ENCODE results near the gene NF1.

DNA sequence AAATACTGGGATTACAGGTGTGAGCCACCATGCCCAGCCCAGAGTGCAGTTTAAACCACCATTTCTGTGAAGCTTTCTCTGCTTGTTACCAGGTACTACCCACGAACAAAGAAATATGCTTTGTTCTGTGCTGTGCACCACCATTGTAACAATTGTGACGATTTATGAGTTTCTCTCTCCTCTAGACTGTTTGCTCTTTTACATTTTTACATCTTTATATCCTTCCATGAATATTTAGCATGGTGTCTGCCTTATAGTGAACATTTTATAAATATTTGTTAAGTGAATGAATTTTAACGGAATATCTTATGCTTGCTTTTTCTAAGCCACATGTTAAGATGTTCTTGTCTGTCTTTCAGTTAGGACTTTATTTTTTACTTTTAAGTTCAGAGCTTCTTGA is 141.9 kb downstream of the NF1 start:
- TF ChIP-seq, protein P1, sequence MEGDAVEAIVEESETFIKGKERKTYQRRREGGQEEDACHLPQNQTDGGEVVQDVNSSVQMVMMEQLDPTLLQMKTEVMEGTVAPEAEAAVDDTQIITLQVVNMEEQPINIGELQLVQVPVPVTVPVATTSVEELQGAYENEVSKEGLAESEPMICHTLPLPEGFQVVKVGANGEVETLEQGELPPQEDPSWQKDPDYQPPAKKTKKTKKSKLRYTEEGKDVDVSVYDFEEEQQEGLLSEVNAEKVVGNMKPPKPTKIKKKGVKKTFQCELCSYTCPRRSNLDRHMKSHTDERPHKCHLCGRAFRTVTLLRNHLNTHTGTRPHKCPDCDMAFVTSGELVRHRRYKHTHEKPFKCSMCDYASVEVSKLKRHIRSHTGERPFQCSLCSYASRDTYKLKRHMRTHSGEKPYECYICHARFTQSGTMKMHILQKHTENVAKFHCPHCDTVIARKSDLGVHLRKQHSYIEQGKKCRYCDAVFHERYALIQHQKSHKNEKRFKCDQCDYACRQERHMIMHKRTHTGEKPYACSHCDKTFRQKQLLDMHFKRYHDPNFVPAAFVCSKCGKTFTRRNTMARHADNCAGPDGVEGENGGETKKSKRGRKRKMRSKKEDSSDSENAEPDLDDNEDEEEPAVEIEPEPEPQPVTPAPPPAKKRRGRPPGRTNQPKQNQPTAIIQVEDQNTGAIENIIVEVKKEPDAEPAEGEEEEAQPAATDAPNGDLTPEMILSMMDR (IDR thresholded peaks at IDR 0.05): no peak
- TF ChIP-seq POLR2AphosphoS5 (IDR thresholded peaks at IDR 0.05) (no peak), POLR2A (IDR thresholded peaks at IDR 0.05) (no peak)
